Hepatocyte (in vitro differentiated cells): ENCODE measurements around the gene CALHM1. TPM values are rescaled to one million over a fixed set of nuclear protein-coding genes. Genes with fewer than 3 reads are reported as not detected.

Experiments used
- DNase-seq: peaks from one replicate; pipeline ENCODE4 v3.0.0-alpha.2; 2016; ENCODE audit warnings: low spot score
- H2AFZ ChIP-seq: fragments of 200-600 bp; sonication (generic); 2 replicates; pipeline ENCODE4 v1.6.0; 2016; ENCODE audit warnings: antibody characterized with exemption, mild to moderate bottlenecking
- H3K27ac ChIP-seq: fragments of 200-600 bp; sonication (generic); 2 replicates; pipeline ENCODE4 v1.5.1; 2016; ENCODE audit warnings: mild to moderate bottlenecking
- H3K27me3 ChIP-seq: fragments of 200-600 bp; sonication (generic); 2 replicates; pipeline ENCODE4 v1.6.1; 2016
- H3K36me3 ChIP-seq: fragments of 200-600 bp; sonication (generic); replicated peaks from 2 replicates; pipeline ENCODE4 v1.5.1; 2016; ENCODE audit warnings: low read depth; ENCODE audit not compliant: insufficient read depth
- H3K4me1 ChIP-seq: fragments of 200-600 bp; sonication (generic); 2 replicates; pipeline ENCODE4 v1.5.1; 2016; ENCODE audit warnings: mild to moderate bottlenecking, moderate library complexity; ENCODE audit not compliant: insufficient read depth
- H3K4me2 ChIP-seq: fragments of 200-600 bp; sonication (generic); 2 replicates; pipeline ENCODE4 v1.6.0; 2016
- H3K4me3 ChIP-seq: fragments of 200-600 bp; sonication (generic); 2 replicates; pipeline ENCODE4 v1.5.1; 2016; ENCODE audit warnings: mild to moderate bottlenecking
- H3K79me2 ChIP-seq: fragments of 200-600 bp; sonication (generic); 2 replicates; pipeline ENCODE4 v1.6.0; 2017; ENCODE audit warnings: mild to moderate bottlenecking
- H3K9me2 ChIP-seq: fragments of 200-600 bp; sonication (generic); replicated peaks from 2 replicates; pipeline ENCODE4 v1.6.0; 2017; ENCODE audit warnings: mild to moderate bottlenecking; ENCODE audit not compliant: insufficient read depth
- H3K9me3 ChIP-seq: fragments of 200-600 bp; sonication (generic); 2 replicates; pipeline ENCODE4 v1.5.1; 2016; ENCODE audit warnings: low read depth, mild to moderate bottlenecking
- H4K20me1 ChIP-seq: fragments of 200-600 bp; sonication (generic); 2 replicates; pipeline ENCODE4 v1.6.0; 2016; ENCODE audit warnings: mild to moderate bottlenecking; ENCODE audit not compliant: insufficient read depth, poor library complexity, severe bottlenecking
- EZH2 ChIP-seq: fragments of 200-600 bp; sonication (generic); IDR thresholded peaks from 2 replicates; pipeline ENCODE4 v1.6.1; 2016; ENCODE audit warnings: antibody characterized with exemption, mild to moderate bottlenecking, borderline replicate concordance
- EZH2phosphoT487 ChIP-seq: fragments of 200-600 bp; sonication (generic); IDR thresholded peaks from one replicate; pipeline ENCODE4 v1.6.1; 2018; ENCODE audit warnings: antibody characterized with exemption, mild to moderate bottlenecking, low read depth, moderate library complexity; ENCODE audit not compliant: unreplicated experiment, severe bottlenecking
- WGBS: methylation state at CpG from one replicate; pipeline ENCODE4 v1.1.6; 2016; ENCODE audit warnings: low lambda C conversion rate; ENCODE audit errors: missing lambda C conversion rate; 5-methylcytosine and 5-hydroxymethylcytosine counted together
- polyA plus RNA-seq: library from polyadenylated mRNA; unstranded; fragments of >200 nt; fragmentation: Nextera tagmentation; extraction: Ambion mirVana; gene quantifications from 2 replicates; pipeline ENCODE4 v1.2.1, GENCODE V29; 2016
- total RNA-seq: library from RNA; depleted of rRNA; stranded (reverse); fragments of >200 nt; gene quantifications from 2 replicates; pipeline ENCODE4 v1.2.3, GENCODE V29; 2014
- TF ChIP-seq, protein P1 (sequence below): fragments of 200-600 bp; sonication (generic); IDR thresholded peaks from 2 replicates; pipeline ENCODE4 v1.5.1; 2016; ENCODE audit warnings: antibody characterized with exemption, mild to moderate bottlenecking; ENCODE audit not compliant: poor library complexity

CALHM1 gene
- total and polyA plus RNA-seq, 2 experiments from 2014 or later: 0.11 TPM; not detected in 1

GRCh38 chr10:103413564-103413963 lies 45.1 kb downstream of the CALHM1 start:
- Histone ChIP-seq H3K9me3 (no peaks in the 10 kb centered on the region), H3K4me2 (no peak overlapping the region), H2AFZ (no peak overlapping the region), H3K4me1 (no peaks in the 10 kb centered on the region), H3K9me2 (no peaks in the 10 kb centered on the region), H3K79me2 (no peaks in the 10 kb centered on the region), H3K36me3 (no peaks in the 10 kb centered on the region), H3K27me3 (no peaks in the 10 kb centered on the region), H4K20me1 (no peaks in the 10 kb centered on the region), H3K4me3 (no peak overlapping the region), H3K27ac (no peak overlapping the region)
- no peak for DNase-seq
- no peak for TF ChIP-seq EZH2
- no peak for TF ChIP-seq EZH2phosphoT487
- TF ChIP-seq, protein P1, sequence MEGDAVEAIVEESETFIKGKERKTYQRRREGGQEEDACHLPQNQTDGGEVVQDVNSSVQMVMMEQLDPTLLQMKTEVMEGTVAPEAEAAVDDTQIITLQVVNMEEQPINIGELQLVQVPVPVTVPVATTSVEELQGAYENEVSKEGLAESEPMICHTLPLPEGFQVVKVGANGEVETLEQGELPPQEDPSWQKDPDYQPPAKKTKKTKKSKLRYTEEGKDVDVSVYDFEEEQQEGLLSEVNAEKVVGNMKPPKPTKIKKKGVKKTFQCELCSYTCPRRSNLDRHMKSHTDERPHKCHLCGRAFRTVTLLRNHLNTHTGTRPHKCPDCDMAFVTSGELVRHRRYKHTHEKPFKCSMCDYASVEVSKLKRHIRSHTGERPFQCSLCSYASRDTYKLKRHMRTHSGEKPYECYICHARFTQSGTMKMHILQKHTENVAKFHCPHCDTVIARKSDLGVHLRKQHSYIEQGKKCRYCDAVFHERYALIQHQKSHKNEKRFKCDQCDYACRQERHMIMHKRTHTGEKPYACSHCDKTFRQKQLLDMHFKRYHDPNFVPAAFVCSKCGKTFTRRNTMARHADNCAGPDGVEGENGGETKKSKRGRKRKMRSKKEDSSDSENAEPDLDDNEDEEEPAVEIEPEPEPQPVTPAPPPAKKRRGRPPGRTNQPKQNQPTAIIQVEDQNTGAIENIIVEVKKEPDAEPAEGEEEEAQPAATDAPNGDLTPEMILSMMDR: no peak
- 96% methylated on average over 2 of the region's 2 CpGs for WGBS

Other genes starting within 250 kb of the CALHM1 start
- gene RPEL1, start 213.0 kb downstream of the CALHM1 start, total RNA-seq: 0.10 TPM in 1 of 2 replicates, not detected in the other
- not detected in 2 replicates for gene RPEL1, start 213.0 kb downstream of the CALHM1 start, polyA plus RNA-seq
- gene INA, start 181.8 kb downstream of the CALHM1 start, total RNA-seq: 0.16 and 0.93 TPM in 2 replicates
- gene INA, start 181.8 kb downstream of the CALHM1 start, polyA plus RNA-seq: 0.71 TPM in 1 of 2 replicates, not detected in the other
- gene PCGF6, start 107.8 kb downstream of the CALHM1 start, total RNA-seq: 9.0 and 12.6 TPM in 2 replicates
- 5.7 and 7.7 TPM in 2 replicates for gene PCGF6, start 107.8 kb downstream of the CALHM1 start, polyA plus RNA-seq
- 6.6 and 6.9 TPM in 2 replicates for gene TAF5, start 90.9 kb downstream of the CALHM1 start, total RNA-seq
- 5.3 and 5.4 TPM in 2 replicates for gene TAF5, start 90.9 kb downstream of the CALHM1 start, polyA plus RNA-seq
- gene ATP5MK, start 62.4 kb downstream of the CALHM1 start, total RNA-seq: 408 and 516 TPM in 2 replicates
- gene ATP5MK, start 62.4 kb downstream of the CALHM1 start, polyA plus RNA-seq: 617 and 647 TPM in 2 replicates
- gene PDCD11, start 62.3 kb downstream of the CALHM1 start, total RNA-seq: 15.5 and 17.3 TPM in 2 replicates
- 9.9 and 14.8 TPM in 2 replicates for gene PDCD11, start 62.3 kb downstream of the CALHM1 start, polyA plus RNA-seq
- gene CALHM2, start 6.5 kb downstream of the CALHM1 start, total RNA-seq: 2.1 and 3.2 TPM in 2 replicates
- 5.5 and 7.9 TPM in 2 replicates for gene CALHM2, start 6.5 kb downstream of the CALHM1 start, polyA plus RNA-seq
- not detected in 2 replicates for gene CALHM3, start 20.3 kb upstream of the CALHM1 start, total RNA-seq
- gene CALHM3, start 20.3 kb upstream of the CALHM1 start, polyA plus RNA-seq: not detected in 2 replicates
- 3.6 and 4.6 TPM in 2 replicates for gene NEURL1, start 34.8 kb upstream of the CALHM1 start, total RNA-seq
- gene NEURL1, start 34.8 kb upstream of the CALHM1 start, polyA plus RNA-seq: 2.3 and 4.2 TPM in 2 replicates